A549 (cell line): ENCODE data around the gene AAGAB. TPM values are rescaled to one million over a fixed set of nuclear protein-coding genes. Genes with fewer than 3 reads are reported as not detected.
A peak's percentile ranks its signal among the peaks of the same experiment; 100 is the strongest.

Experiments
- ATAC-seq, 2 experiments: fragments of 200-7000 bp in 1 of 2; fragments of >200 bp in 1 of 2; cut with Nextera tagmentation in 1 of 2; cut with Tn5 transposase in 1 of 2; 3 replicates each; pipeline versions ENCODE4 v1.8.0 to v1.9.1; 2018 to 2020; ENCODE audit warnings: mild to moderate bottlenecking in 1 of 2, moderate library complexity in 1 of 2
- CTCF ChIA-PET: fragments of 300-600 bp; sonication (Branson Sonifier 250); formaldehyde crosslinking; extraction: SDS; loops from one replicate; lab custom pipeline; 2021; ENCODE audit warnings: antibody characterized with exemption, inconsistent platforms; lab: Yijun Ruan, JAX
- POLR2A ChIA-PET: fragments of 350-600 bp; formaldehyde crosslinking; extraction: SDS; loops from one replicate; lab custom pipeline; 2021; ENCODE audit warnings: antibody characterized with exemption, inconsistent platforms; lab: Yijun Ruan, JAX
- DNase-seq, 2 experiments: peaks; one replicate each; pipeline versions ENCODE4 v3.0.0 to v3.0.0-alpha.2; 2011 to 2016; ENCODE audit warnings: low read depth in 1 of 2, low spot score in 1 of 2
- FAIRE-seq: peaks from 2 replicates; lab custom pipeline; 2011; peaks lifted over from hg19 to GRCh38; lab: Jason Lieb, UNC
- H3K27ac ChIP-seq, 2 experiments: fragments of >200 bp; sonication (Bioruptor Twin); formaldehyde crosslinking; 3 replicates each; pipeline ENCODE4 v1.5.1; 2016 to 2017
- H3K4me1 ChIP-seq: fragments of >200 bp; sonication (Bioruptor Twin); formaldehyde crosslinking; 3 replicates; pipeline ENCODE4 v1.6.1; 2016
- H3K4me2 ChIP-seq: fragments of >200 bp; sonication (Bioruptor Twin); formaldehyde crosslinking; 3 replicates; pipeline ENCODE4 v1.6.1; 2016
- H3K4me3 ChIP-seq: fragments of >200 bp; sonication (Bioruptor Twin); formaldehyde crosslinking; 3 replicates; pipeline ENCODE4 v1.5.1; 2016
- H3K9me3 ChIP-seq: fragments of >200 bp; sonication (Bioruptor Twin); formaldehyde crosslinking; 3 replicates; pipeline ENCODE4 v1.6.1; 2016
- ATOH8 ChIP-seq: fragments of 250-450 bp; sonication (Bioruptor Pico); IDR thresholded peaks from 2 replicates; pipeline ENCODE4 v1.5.0; 2020; ENCODE audit warnings: low read depth, mild to moderate bottlenecking, moderate library complexity
- CBX2 ChIP-seq: fragments of 200-600 bp; sonication (generic); IDR thresholded peaks from 2 replicates; pipeline ENCODE4 v1.6.1; 2016; ENCODE audit warnings: low read depth, mild to moderate bottlenecking, borderline replicate concordance
- CHD2 ChIP-seq: fragments of 150-350 bp; IDR thresholded peaks from 2 replicates; pipeline ENCODE4 v1.6.1; 2014; ENCODE audit warnings: low read length; ENCODE audit not compliant: partially characterized antibody
- CHD4 ChIP-seq: fragments of 200-600 bp; sonication (generic); IDR thresholded peaks from 2 replicates; pipeline ENCODE4 v1.6.1; 2016; ENCODE audit warnings: antibody characterized with exemption, mild to moderate bottlenecking, borderline replicate concordance
- E2F6 ChIP-seq: IDR thresholded peaks from 2 replicates; pipeline ENCODE4 v1.6.1; 2012; ENCODE audit warnings: low read depth, borderline replicate concordance
- ELK1 ChIP-seq: fragments of 150-350 bp; IDR thresholded peaks from 2 replicates; pipeline ENCODE4 v1.6.1; 2014; ENCODE audit warnings: low read depth, mild to moderate bottlenecking, low read length
- EP300 ChIP-seq, 2 experiments: fragments of >200 bp; sonication (Bioruptor Twin); formaldehyde crosslinking; IDR thresholded peaks; 2 replicates in 1 of 2; 3 replicates in 1 of 2; pipeline ENCODE4 v1.6.1; 2016 to 2017
- FOSB ChIP-seq: fragments of 250-450 bp; sonication (Bioruptor Pico); IDR thresholded peaks from 2 replicates; pipeline ENCODE4 v1.5.0; 2020; ENCODE audit warnings: mild to moderate bottlenecking, moderate library complexity
- FOSL2 ChIP-seq, 2 experiments: fragments of 450-650 bp in 1 of 2; fragments of >200 bp in 1 of 2; sonication (Bioruptor Twin) in 1 of 2; formaldehyde crosslinking; IDR thresholded peaks; 2 replicates each; pipeline versions ENCODE4 v1.5.0 to v1.6.1; 2016 to 2020; ENCODE audit warnings: mild to moderate bottlenecking in 1 of 2, moderate library complexity in 1 of 2
- FOXS1 ChIP-seq: fragments of 250-450 bp; sonication (Bioruptor Pico); IDR thresholded peaks from 2 replicates; pipeline ENCODE4 v1.5.0; 2020; ENCODE audit warnings: mild to moderate bottlenecking, moderate library complexity
- HDAC2 ChIP-seq: fragments of 200-600 bp; sonication (generic); IDR thresholded peaks from 2 replicates; pipeline ENCODE4 v1.6.1; 2016
- HOXA7 ChIP-seq: fragments of 250-450 bp; sonication (Bioruptor Pico); IDR thresholded peaks from 2 replicates; pipeline ENCODE4 v1.5.0; 2020; ENCODE audit warnings: mild to moderate bottlenecking, moderate library complexity
- MYC ChIP-seq: IDR thresholded peaks from 2 replicates; pipeline ENCODE4 v1.6.1; 2012; ENCODE audit warnings: mild to moderate bottlenecking, inconsistent platforms, low read length, improper control_type of control experiment, borderline replicate concordance
- NFE2L2 ChIP-seq: fragments of 150-350 bp; conservative IDR thresholded peaks from 2 replicates; pipeline ENCODE4 v1.6.1; 2014; ENCODE audit warnings: low read length
- NPAS2 ChIP-seq: fragments of 250-450 bp; sonication (Bioruptor Pico); IDR thresholded peaks from 2 replicates; pipeline ENCODE4 v1.8.0; 2022; ENCODE audit warnings: mild to moderate bottlenecking, moderate library complexity, borderline replicate concordance
- NR3C1 ChIP-seq: fragments of >200 bp; sonication (Bioruptor Twin); formaldehyde crosslinking; IDR thresholded peaks from 3 replicates; pipeline ENCODE4 v1.6.1; 2017
- PBX3 ChIP-seq: IDR thresholded peaks from 2 replicates; pipeline ENCODE4 v1.6.1; 2012
- POLR2AphosphoS2 ChIP-seq: conservative IDR thresholded peaks from 2 replicates; pipeline ENCODE4 v1.6.1; 2012; ENCODE audit warnings: low read length, improper control_type of control experiment, inconsistent platforms
- SMC3 ChIP-seq: fragments of >200 bp; sonication (Bioruptor Twin); formaldehyde crosslinking; IDR thresholded peaks from 3 replicates; pipeline ENCODE4 v1.6.1; 2018; ENCODE audit warnings: inconsistent platforms
- TFCP2L1 ChIP-seq: fragments of 250-450 bp; sonication (Bioruptor Pico); IDR thresholded peaks from 2 replicates; pipeline ENCODE4 v1.5.0; 2021; ENCODE audit warnings: mild to moderate bottlenecking
- USF2 ChIP-seq: fragments of 450-650 bp; IDR thresholded peaks from 2 replicates; pipeline ENCODE4 v1.6.1; 2014; ENCODE audit warnings: antibody characterized with exemption
- ZC3H11A ChIP-seq: fragments of 450-650 bp; IDR thresholded peaks from 2 replicates; pipeline ENCODE4 v1.6.1; 2014; ENCODE audit warnings: antibody characterized with exemption, mild to moderate bottlenecking
- ZNF302 ChIP-seq: fragments of 250-450 bp; sonication (Bioruptor Pico); IDR thresholded peaks from 2 replicates; pipeline ENCODE4 v1.9.0; 2021; ENCODE audit warnings: inconsistent platforms, mild to moderate bottlenecking, moderate library complexity
- ZSCAN20 ChIP-seq: fragments of 250-450 bp; sonication (Bioruptor Pico); IDR thresholded peaks from 2 replicates; pipeline ENCODE4 v1.8.0; 2022; ENCODE audit warnings: mild to moderate bottlenecking, moderate library complexity
- WGBS: methylation state at CpG from one replicate; pipeline ENCODE4 v1.1.6; 2017; ENCODE audit errors: missing lambda C conversion rate; 5-methylcytosine and 5-hydroxymethylcytosine counted together
- polyA plus RNA-seq, 4 experiments: library from polyadenylated mRNA; depleted of rRNA in 3 of 4; stranded (reverse); fragments of >200 nt; fragmentation: RNase III in 1 of 4; extraction: RNeasy Plus Mini Kit Qiagen cat#74134 plus additional on column Dnase treatment in 1 of 4; gene quantifications; 2 replicates in 3 of 4; 3 replicates in 1 of 4; pipeline ENCODE4 v1.2.3, GENCODE V29; 2011 to 2017
- TF ChIP-seq, protein P1 (sequence below): IDR thresholded peaks from 2 replicates; pipeline ENCODE4 v1.6.1; 2012

AAGAB gene
- polyA plus RNA-seq, 2 of the 4 experiments (the other 2 are of a cell fraction) = 68.9 to 107 TPM

- FAIRE-seq = no peak
Measured at GRCh38 chr15:67219288-67219687, 35.2 kb downstream of the AAGAB start.

DNA sequence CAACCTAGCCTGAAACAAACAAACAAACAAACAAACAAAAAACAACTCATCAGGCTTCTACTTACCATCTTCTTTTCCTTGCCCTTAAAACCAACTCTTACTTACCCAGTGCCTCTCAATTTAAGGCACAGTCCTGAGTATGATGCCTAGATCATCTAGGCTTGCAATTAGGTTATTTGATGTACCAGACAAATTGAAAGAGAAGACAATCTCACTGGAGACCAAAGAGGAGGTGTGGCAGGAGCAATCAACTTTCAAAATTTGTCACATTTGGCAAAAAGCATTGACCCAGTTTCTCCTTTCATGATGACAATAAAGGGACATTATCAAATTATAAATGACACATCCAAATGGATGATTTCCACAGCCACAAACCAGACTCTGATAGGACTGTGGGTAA is 36.0 kb downstream of the AAGAB start:
- no peak overlapping the region for H3K4me3 ChIP-seq
- CTCF ChIA-PET = no interaction called here
- H3K27ac ChIP-seq = no peak overlapping the region
- no peak for ATAC-seq
- no peak for DNase-seq
- TF ChIP-seq E2F6 = no peak
- TF ChIP-seq NPAS2 = no peak
- TF ChIP-seq HDAC2 = no peak
- no peak for TF ChIP-seq FOXS1 (CRISPR knock-in tag)
- TF ChIP-seq EP300 (IDR thresholded peaks at IDR 0.05) = no peak
- TF ChIP-seq, protein P1, sequence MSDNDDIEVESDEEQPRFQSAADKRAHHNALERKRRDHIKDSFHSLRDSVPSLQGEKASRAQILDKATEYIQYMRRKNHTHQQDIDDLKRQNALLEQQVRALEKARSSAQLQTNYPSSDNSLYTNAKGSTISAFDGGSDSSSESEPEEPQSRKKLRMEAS = no peak
- TF ChIP-seq, all 56 proteins: peak for 0
- H3K9me3 ChIP-seq = no peaks in the 10 kb centered on the region
- POLR2A ChIA-PET = no interaction called here
- FAIRE-seq = peak; percentile 85
- no peaks in the 10 kb centered on the region for H3K4me1 ChIP-seq
- no peak overlapping the region for H3K4me2 ChIP-seq

More at GRCh38 chr15:67219288-67219687, 35.2 kb downstream of the AAGAB start:
- Histone ChIP-seq H3K27ac (no peak overlapping the region), H3K4me1 (no peaks in the 10 kb centered on the region), H3K9me3 (no peaks in the 10 kb centered on the region), H3K4me2 (no peak overlapping the region), H3K4me3 (no peak overlapping the region)
- POLR2A ChIA-PET = no interaction called here
- WGBS = 91% methylated on average over 2 of the region's 2 CpGs
- TF ChIP-seq FOSL2 (IDR thresholded peaks at IDR 0.05) (no peak), FOSL2 (CRISPR knock-in tag; IDR thresholded peaks at IDR 0.05) (no peak), PBX3 (no peak), ATOH8 (CRISPR knock-in tag) (no peak), CHD2 (no peak), ZNF302 (CRISPR knock-in tag) (no peak), HDAC2 (no peak), CBX2 (no peak), HOXA7 (no peak), POLR2AphosphoS2 (no peak), FOSB (CRISPR knock-in tag) (no peak), NFE2L2 (no peak), ZSCAN20 (CRISPR knock-in tag) (no peak), CHD4 (no peak), ELK1 (no peak), NR3C1 (no peak), MYC (no peak), TFCP2L1 (no peak), USF2 (no peak), ZC3H11A (no peak), SMC3 (no peak)
- CTCF ChIA-PET = no interaction called here
- ATAC-seq (no peak), DNase-seq (no peak)
